Measurements from ENCODE around the gene SEC16A. TPM values are rescaled to one million over a fixed set of nuclear protein-coding genes. Genes with fewer than 3 reads are reported as not detected.

Gene SEC16A
- total RNA-seq, 4 donors from 2014 or later = 63.5 to 80.8 (median 74.6) TPM

DNA sequence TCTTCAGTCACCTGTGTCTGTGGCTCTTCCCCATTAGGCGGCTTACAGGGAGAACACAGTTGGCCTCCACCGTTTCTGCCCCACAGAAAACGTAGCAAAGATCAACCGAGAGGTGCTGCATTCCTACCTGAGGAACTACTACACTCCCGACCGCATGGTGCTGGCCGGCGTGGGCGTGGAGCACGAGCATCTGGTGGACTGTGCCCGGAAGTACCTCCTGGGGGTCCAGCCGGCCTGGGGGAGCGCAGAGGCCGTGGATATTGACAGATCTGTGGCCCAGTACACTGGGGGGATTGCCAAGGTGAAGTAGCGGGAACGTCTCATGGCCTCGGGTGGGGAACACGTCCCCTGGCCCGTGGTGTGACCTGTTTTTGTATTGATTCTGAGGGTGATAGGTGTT lies 65.9 kb downstream of the SEC16A start:
- no peak for DNase-seq
- Histone ChIP-seq H3K4me3 (no peak overlapping the region), H3K27ac (no peak overlapping the region), H3K36me3 (peaks cover 0 to 90% (median 0%) of the 10 kb centered on the region in 3 donors), H3K9me3 (no peaks in the 10 kb centered on the region), H3K4me1 (peaks cover 0 to 5% (median 0%) of the 10 kb centered on the region in 4 donors), H3K27me3 (no peaks in the 10 kb centered on the region)
- TF ChIP-seq, protein P1, sequence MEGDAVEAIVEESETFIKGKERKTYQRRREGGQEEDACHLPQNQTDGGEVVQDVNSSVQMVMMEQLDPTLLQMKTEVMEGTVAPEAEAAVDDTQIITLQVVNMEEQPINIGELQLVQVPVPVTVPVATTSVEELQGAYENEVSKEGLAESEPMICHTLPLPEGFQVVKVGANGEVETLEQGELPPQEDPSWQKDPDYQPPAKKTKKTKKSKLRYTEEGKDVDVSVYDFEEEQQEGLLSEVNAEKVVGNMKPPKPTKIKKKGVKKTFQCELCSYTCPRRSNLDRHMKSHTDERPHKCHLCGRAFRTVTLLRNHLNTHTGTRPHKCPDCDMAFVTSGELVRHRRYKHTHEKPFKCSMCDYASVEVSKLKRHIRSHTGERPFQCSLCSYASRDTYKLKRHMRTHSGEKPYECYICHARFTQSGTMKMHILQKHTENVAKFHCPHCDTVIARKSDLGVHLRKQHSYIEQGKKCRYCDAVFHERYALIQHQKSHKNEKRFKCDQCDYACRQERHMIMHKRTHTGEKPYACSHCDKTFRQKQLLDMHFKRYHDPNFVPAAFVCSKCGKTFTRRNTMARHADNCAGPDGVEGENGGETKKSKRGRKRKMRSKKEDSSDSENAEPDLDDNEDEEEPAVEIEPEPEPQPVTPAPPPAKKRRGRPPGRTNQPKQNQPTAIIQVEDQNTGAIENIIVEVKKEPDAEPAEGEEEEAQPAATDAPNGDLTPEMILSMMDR (IDR thresholded peaks at IDR 0.05) = no peak
- no peak for TF ChIP-seq POLR2A (IDR thresholded peaks at IDR 0.05)

DNA sequence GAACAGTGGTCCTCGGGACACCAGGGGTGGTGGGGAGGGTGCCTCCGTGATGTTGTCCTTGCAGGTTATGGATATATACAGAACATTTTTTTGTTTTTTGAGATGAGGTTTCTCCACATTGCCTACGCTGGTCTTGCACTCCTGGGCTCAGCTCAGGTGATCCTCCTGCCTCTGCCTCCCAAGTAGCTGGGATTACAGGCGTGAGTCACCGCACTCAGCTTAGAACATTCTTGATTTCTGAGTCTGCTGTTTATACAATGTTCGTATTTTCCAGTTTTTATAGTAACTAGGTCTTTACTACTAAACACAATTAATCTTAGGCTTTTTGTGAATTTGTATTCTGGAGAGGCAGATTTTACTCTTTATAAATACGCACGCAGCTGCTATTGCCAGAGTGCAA lies 66.4 kb downstream of the SEC16A start:
- H3K27ac ChIP-seq = no peak overlapping the region
- no peaks in the 10 kb centered on the region for H3K9me3 ChIP-seq
- DNase-seq = no peak
- peaks cover 0 to 85% (median 0%) of the 10 kb centered on the region in 3 donors for H3K36me3 ChIP-seq
- H3K27me3 ChIP-seq = no peaks in the 10 kb centered on the region
- no peak for TF ChIP-seq POLR2A (IDR thresholded peaks at IDR 0.05)
- TF ChIP-seq, protein P1 (IDR thresholded peaks at IDR 0.05) = no peak
- H3K4me1 ChIP-seq = peaks cover 0 to 9% (median 3%) of the 10 kb centered on the region in 4 donors
- no peak overlapping the region for H3K4me3 ChIP-seq

DNA sequence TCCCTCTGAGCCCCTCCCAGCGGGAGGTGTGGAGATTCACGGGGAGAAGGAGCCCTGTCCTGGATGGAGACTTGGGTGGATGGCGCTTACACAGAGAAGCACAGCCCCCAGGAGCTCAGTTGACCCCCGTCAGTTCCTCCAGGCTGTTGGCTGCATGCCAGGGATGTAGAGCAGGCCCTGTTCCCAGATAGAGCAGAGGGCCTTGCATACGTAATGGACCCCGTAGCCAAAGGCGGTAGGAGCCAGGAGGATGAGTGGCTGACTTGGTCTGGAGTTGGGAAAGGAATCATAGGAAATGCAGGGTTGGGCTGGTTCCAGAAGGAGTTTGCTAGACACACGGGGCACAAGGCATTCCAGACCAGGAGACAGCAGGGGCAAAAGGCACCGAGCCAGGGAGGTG lies 69.9 kb downstream of the SEC16A start:
- Histone ChIP-seq H3K36me3 (peaks cover 0 to 53% (median 0%) of the 10 kb centered on the region in 3 donors), H3K9me3 (no peaks in the 10 kb centered on the region), H3K4me1 (peaks cover 0 to 28% (median 18%) of the 10 kb centered on the region in 4 donors), H3K27ac (no peak overlapping the region), H3K27me3 (no peaks in the 10 kb centered on the region), H3K4me3 (no peak overlapping the region)
- no peak for TF ChIP-seq POLR2A (IDR thresholded peaks at IDR 0.05)
- TF ChIP-seq, protein P1 (IDR thresholded peaks at IDR 0.05) = no peak
- DNase-seq = no peak

DNA sequence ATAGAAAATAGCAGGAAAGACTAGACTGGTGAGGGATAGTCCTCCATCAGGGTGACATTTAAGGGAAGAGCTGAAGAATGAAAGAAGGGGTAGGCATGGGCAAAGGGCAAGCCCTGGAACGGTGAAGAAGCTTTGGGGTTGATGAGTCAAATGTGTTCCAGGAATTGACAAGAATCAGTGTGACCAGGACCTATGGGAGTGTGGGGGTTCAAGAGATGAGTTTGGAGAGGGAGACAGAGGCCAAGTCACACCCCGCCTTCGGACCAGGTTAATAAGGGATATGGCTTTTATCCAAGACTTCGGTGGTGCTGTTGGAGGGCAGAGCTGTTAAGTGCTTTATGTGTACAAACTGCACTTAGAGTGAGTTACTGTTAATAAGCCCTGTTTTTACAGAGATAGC lies 71.5 kb downstream of the SEC16A start:
- TF ChIP-seq POLR2A (IDR thresholded peaks at IDR 0.05) = no peak
- TF ChIP-seq, protein P1 (IDR thresholded peaks at IDR 0.05) = no peak
- no peak for DNase-seq
- no peaks in the 10 kb centered on the region for H3K27me3 ChIP-seq
- peaks cover 0 to 53% (median 0%) of the 10 kb centered on the region in 3 donors for H3K36me3 ChIP-seq
- H3K9me3 ChIP-seq = no peaks in the 10 kb centered on the region
- peak overlapping the region in 1 of 4 donors; percentile 89 for H3K27ac ChIP-seq
- H3K4me1 ChIP-seq = peaks cover 0 to 28% (median 18%) of the 10 kb centered on the region in 4 donors
- peak overlapping the region; percentile 72 to 99 (median 96) for H3K4me3 ChIP-seq

DNA sequence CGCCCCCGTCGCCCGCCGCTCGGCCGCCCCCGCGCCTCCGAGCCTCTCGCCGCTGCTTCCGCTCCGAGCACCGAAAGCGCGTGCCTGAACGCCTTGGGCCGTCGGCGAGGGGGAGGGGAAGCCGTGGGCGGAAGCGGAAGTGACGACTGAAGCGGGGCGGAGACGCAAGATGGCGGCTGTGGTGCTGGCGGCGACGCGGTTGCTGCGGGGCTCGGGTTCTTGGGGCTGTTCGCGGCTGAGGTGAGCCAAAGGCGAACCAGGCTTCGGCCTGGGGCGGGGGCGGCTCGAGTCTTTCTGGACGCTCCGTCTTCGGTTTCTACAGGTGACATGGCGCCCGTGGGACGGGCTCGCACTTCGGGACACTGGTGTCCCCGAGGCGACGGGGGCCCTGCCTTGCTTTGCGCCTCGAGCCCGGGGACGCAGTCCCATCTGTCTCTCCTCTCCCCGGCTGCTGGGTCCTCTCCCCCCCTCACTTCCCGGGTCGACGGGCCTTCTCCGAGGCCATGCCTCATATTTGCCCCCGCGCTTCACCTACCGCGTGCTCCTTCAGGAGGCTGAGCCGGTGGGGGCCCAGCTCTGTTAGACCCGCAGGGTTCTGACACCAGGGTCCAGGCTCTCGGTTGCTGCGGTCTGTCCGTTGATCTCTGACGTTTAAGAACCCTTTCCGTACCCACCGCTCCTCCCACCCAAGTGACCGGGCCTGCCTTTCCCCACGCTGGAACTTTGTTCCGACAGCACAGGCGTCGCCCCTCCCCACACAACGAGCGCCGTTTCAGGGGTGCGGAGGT lies 72.1 kb downstream of the SEC16A start, which contains the start of the genes ENTR1 and PMPCA:
Gene ENTR1, minus strand, starts transcription at position 115 of the 788 bp plus-strand sequence. CDS start 217 bp downstream, outside the sequence.
Gene PMPCA, plus strand, starts transcription at position 159 of the 788 bp plus-strand sequence. Its CDS starts 11 bp downstream, at position 170.
- TF ChIP-seq, protein P1 (IDR thresholded peaks at IDR 0.05) = no peak
- TF ChIP-seq POLR2A (IDR thresholded peaks at IDR 0.05) = peak; percentile 74 to 80
- DNase-seq = peak; percentile 92 to 97 (median 96)
- Histone ChIP-seq H3K27ac (peak within 1 kb of the TSS; percentile 87 to 90 (median 89)), H3K9me3 (no peaks in the 10 kb centered on the region), H3K4me3 (peak within 1 kb of the TSS; percentile 72 to 99 (median 96)), H3K27me3 (no peaks in the 10 kb centered on the region), H3K36me3 (peaks cover 0 to 53% (median 0%) of the 10 kb centered on the region in 3 donors), H3K4me1 (peaks cover 0 to 28% (median 18%) of the 10 kb centered on the region in 4 donors)

Measured in Peyer's patch (tissue), 4 donors.